Measurements from ENCODE around the gene UBE4B.

- TF ChIP-seq BRF2 (CRISPR knock-in tag; IDR thresholded peaks at IDR 0.05) (no peak), TRIM22 (IDR thresholded peaks at IDR 0.05) (no peak), POLR2A (IDR thresholded peaks at IDR 0.05; ENCODE audit: insufficient read depth in 1 of 2, low read depth in 2 of 2, low read length in 2 of 2) (no peak), POLR2AphosphoS5 (IDR thresholded peaks at IDR 0.05; ENCODE audit: low read depth, low read length) (no peak), RAD21 (CRISPR knock-in tag; IDR thresholded peaks at IDR 0.05) (no peak), PBX3 (CRISPR knock-in tag; IDR thresholded peaks at IDR 0.05; ENCODE audit: borderline replicate concordance) (no peak), ELF4 (CRISPR knock-in tag; IDR thresholded peaks at IDR 0.05; ENCODE audit: borderline replicate concordance) (no peak), EP300 (IDR thresholded peaks at IDR 0.05; ENCODE audit: low read depth in 2 of 2, low read length in 2 of 2) (no peak), EP300 (CRISPR knock-in tag; IDR thresholded peaks at IDR 0.05; ENCODE audit: borderline replicate concordance) (no peak), ATF1 (CRISPR knock-in tag; IDR thresholded peaks at IDR 0.05) (no peak), EZH2 (conservative IDR thresholded peaks at IDR 0.05; ENCODE audit: low read depth, low read length) (no peak), CTCF (CRISPR knock-in tag; IDR thresholded peaks at IDR 0.05) (no peak)
Observed at GRCh38 chr1:10220200-10220599, 187.4 kb downstream of the UBE4B start.

All from HepG2 (cell line).